DMS 273 treated with DMSO at 0.1 percent for 48 hours (cell line): ENCODE data around the gene SACM1L.
"Not testable (repeated sequence)": the region's sequence is repeated elsewhere in the genome, so short reads cannot be mapped to it uniquely, and the experiment has no call there.

ENCODE experiments used
- DNase-seq: peaks from one replicate; lab custom pipeline; 2025; lab: John Stamatoyannopoulos, UW

Gene SACM1L

GRCh38 chr3:45666757-45667431, 22.3 kb upstream of the SACM1L start:
- no peak for DNase-seq

- DNase-seq = no peak
Observed at GRCh38 chr3:45667569-45667934, 21.6 kb upstream of the SACM1L start.

- DNase-seq = no peak
Observed at GRCh38 chr3:45670436-45670835, 18.8 kb upstream of the SACM1L start.

- no peak for DNase-seq
Observed at GRCh38 chr3:45670991-45671390, 18.2 kb upstream of the SACM1L start.

- no peak for DNase-seq
Observed at GRCh38 chr3:45673273-45673672, 15.9 kb upstream of the SACM1L start.

- no peak for DNase-seq
Observed at GRCh38 chr3:45676325-45677032, 12.7 kb upstream of the SACM1L start.

- DNase-seq = no peak
Observed at GRCh38 chr3:45677033-45677446, 12.2 kb upstream of the SACM1L start.

- DNase-seq = no peak
Observed at GRCh38 chr3:45677841-45678240, 11.4 kb upstream of the SACM1L start.

GRCh38 chr3:45679805-45680204, 9.4 kb upstream of the SACM1L start:
- DNase-seq = no peak

GRCh38 chr3:45681221-45681620, 8.0 kb upstream of the SACM1L start:
- no peak for DNase-seq

- DNase-seq = no peak
Observed at GRCh38 chr3:45681846-45682245, 7.3 kb upstream of the SACM1L start.

GRCh38 chr3:45682311-45682710, 6.9 kb upstream of the SACM1L start:
- no peak for DNase-seq

- no peak for DNase-seq
Observed at GRCh38 chr3:45682786-45683185, 6.4 kb upstream of the SACM1L start.

- no peak for DNase-seq
Observed at GRCh38 chr3:45683417-45684326, 5.5 kb upstream of the SACM1L start.

GRCh38 chr3:45684327-45684892, 4.8 kb upstream of the SACM1L start:
- no peak for DNase-seq

GRCh38 chr3:45685722-45686121, 3.5 kb upstream of the SACM1L start:
- DNase-seq = not testable (repeated sequence)

- no peak for DNase-seq
Observed at GRCh38 chr3:45686850-45687249, 2.3 kb upstream of the SACM1L start.

GRCh38 chr3:45687828-45688193, 1.4 kb upstream of the SACM1L start:
- DNase-seq = no peak

- peak; percentile 52 for DNase-seq
Observed at GRCh38 chr3:45688194-45688881, 858 bp upstream of the SACM1L start.

GRCh38 chr3:45689787-45690145, 570 bp downstream of the SACM1L start:
- no peak for DNase-seq

- DNase-seq = no peak
Observed at GRCh38 chr3:45690336-45691035, 1.3 kb downstream of the SACM1L start.
